HEK293 (cell line): Measurements from ENCODE around the gene MEX3A.

Source experiments
- CTCF ChIA-PET: fragments of 350-600 bp; formaldehyde crosslinking; extraction: SDS; loops from one replicate; lab custom pipeline; 2021; ENCODE audit warnings: antibody characterized with exemption; lab: Yijun Ruan, JAX
- POLR2A ChIA-PET: fragments of 300-600 bp; formaldehyde crosslinking; extraction: SDS; loops from one replicate; lab custom pipeline; 2020; ENCODE audit warnings: antibody characterized with exemption, inconsistent platforms; lab: Yijun Ruan, JAX
- H3K27ac ChIP-seq: fragments of 200-500 bp; sonication (Bioruptor generic); 2 replicates; pipeline ENCODE4 v1.5.1; 2014; ENCODE audit warnings: low read depth, low read length, control low read depth, inconsistent platforms; ENCODE audit errors: extremely low read depth
- H3K36me3 ChIP-seq, 2 experiments: fragments of 200-500 bp in 1 of 2; sonication (Bioruptor generic) in 1 of 2; 1 replicate in 1 of 2; 2 replicates in 1 of 2; pipeline ENCODE4 v1.5.1; 2014 to 2017; ENCODE audit warnings: inconsistent platforms in 2 of 2, low read length in 2 of 2; ENCODE audit not compliant: control insufficient read depth in 2 of 2, insufficient read depth in 1 of 2
- H3K4me1 ChIP-seq: fragments of 200-500 bp; sonication (Bioruptor generic); 2 replicates; pipeline ENCODE4 v1.5.1; 2014; ENCODE audit warnings: mild to moderate bottlenecking, low read length, inconsistent platforms; ENCODE audit not compliant: control insufficient read depth, insufficient read depth
- H3K4me3 ChIP-seq: 2 replicates; pipeline ENCODE4 v1.5.1; 2011; ENCODE audit warnings: low read depth, mild to moderate bottlenecking, control low read depth, low read length, moderate library complexity
- H3K9me3 ChIP-seq: fragments of 200-500 bp; sonication (Bioruptor generic); 2 replicates; pipeline ENCODE4 v1.5.1; 2014; ENCODE audit warnings: low read depth, low read length, inconsistent platforms; ENCODE audit not compliant: control insufficient read depth, insufficient read depth
- GLI4 ChIP-seq: fragments of 450-650 bp; formaldehyde crosslinking; IDR thresholded peaks from 2 replicates; pipeline ENCODE4 v1.5.1; 2016; ENCODE audit warnings: missing biosample characterization, missing genetic modification characterization
- HOXC10 ChIP-seq: sonication (generic); formaldehyde crosslinking; IDR thresholded peaks from 2 replicates; pipeline ENCODE4 v1.8.1; 2023; ENCODE audit warnings: mild to moderate bottlenecking, missing genetic modification reagents
- KLF17 ChIP-seq: fragments of 450-650 bp; formaldehyde crosslinking; IDR thresholded peaks from 2 replicates; pipeline ENCODE4 v1.5.1; 2016; ENCODE audit warnings: missing biosample characterization, missing genetic modification characterization
- OSR2 ChIP-seq: fragments of 450-650 bp; formaldehyde crosslinking; IDR thresholded peaks from 2 replicates; pipeline ENCODE4 v1.5.1; 2016; ENCODE audit warnings: missing biosample characterization, missing genetic modification characterization
- PATZ1 ChIP-seq: fragments of 450-650 bp; formaldehyde crosslinking; IDR thresholded peaks from 2 replicates; pipeline ENCODE4 v1.5.1; 2016; ENCODE audit warnings: missing biosample characterization, missing genetic modification characterization
- YY1 ChIP-seq: fragments of 450-650 bp; formaldehyde crosslinking; IDR thresholded peaks from 2 replicates; pipeline ENCODE4 v1.5.1; 2018; ENCODE audit warnings: missing biosample characterization, missing genetic modification characterization
- YY2 ChIP-seq: fragments of 450-650 bp; formaldehyde crosslinking; IDR thresholded peaks from 2 replicates; pipeline ENCODE4 v1.5.1; 2016; ENCODE audit warnings: missing biosample characterization, missing genetic modification characterization
- ZBTB17 ChIP-seq: fragments of 450-650 bp; formaldehyde crosslinking; IDR thresholded peaks from 2 replicates; pipeline ENCODE4 v1.5.1; 2016; ENCODE audit warnings: missing biosample characterization, missing genetic modification characterization
- ZBTB49 ChIP-seq: fragments of 450-650 bp; formaldehyde crosslinking; IDR thresholded peaks from 2 replicates; pipeline ENCODE4 v1.5.1; 2016; ENCODE audit warnings: missing biosample characterization, missing genetic modification characterization, low read depth
- ZBTB8A ChIP-seq: fragments of 450-650 bp; formaldehyde crosslinking; IDR thresholded peaks from 2 replicates; pipeline ENCODE4 v1.5.1; 2016; ENCODE audit warnings: missing biosample characterization, missing genetic modification characterization
- ZNF112 ChIP-seq: fragments of 450-650 bp; formaldehyde crosslinking; IDR thresholded peaks from 2 replicates; pipeline ENCODE4 v1.5.0; 2017; ENCODE audit warnings: missing biosample characterization, missing genetic modification characterization
- ZNF157 ChIP-seq: fragments of 450-650 bp; formaldehyde crosslinking; IDR thresholded peaks from 2 replicates; pipeline ENCODE4 v1.5.1; 2016; ENCODE audit warnings: missing biosample characterization, missing genetic modification characterization
- ZNF19 ChIP-seq: fragments of 450-650 bp; formaldehyde crosslinking; IDR thresholded peaks from 2 replicates; pipeline ENCODE4; 2016; ENCODE audit warnings: missing biosample characterization, missing genetic modification characterization, low read depth
- ZNF266 ChIP-seq: fragments of 450-650 bp; formaldehyde crosslinking; IDR thresholded peaks from 2 replicates; pipeline ENCODE4 v1.5.1; 2016; ENCODE audit warnings: missing biosample characterization, missing genetic modification characterization, low read depth
- ZNF274 ChIP-seq, 2 experiments: fragments of 200-500 bp in 1 of 2; fragments of 450-650 bp in 1 of 2; sonication (Bioruptor generic) in 1 of 2; formaldehyde crosslinking in 1 of 2; IDR thresholded peaks; 2 replicates each; pipeline versions ENCODE4 v1.5.1 to v1.6.1; 2014 to 2016; ENCODE audit warnings: borderline replicate concordance in 1 of 2, inconsistent platforms in 1 of 2, low read length in 1 of 2, missing biosample characterization in 1 of 2, missing genetic modification characterization in 1 of 2
- ZNF350 ChIP-seq: fragments of 450-650 bp; formaldehyde crosslinking; IDR thresholded peaks from 2 replicates; pipeline ENCODE4 v1.5.0; 2017; ENCODE audit warnings: missing biosample characterization, mild to moderate bottlenecking, missing genetic modification characterization
- ZNF394 ChIP-seq: fragments of 450-650 bp; formaldehyde crosslinking; IDR thresholded peaks from 2 replicates; pipeline ENCODE4 v1.5.1; 2016; ENCODE audit warnings: missing biosample characterization, missing genetic modification characterization, mild to moderate bottlenecking, moderate library complexity, borderline replicate concordance
- ZNF426 ChIP-seq: fragments of 450-650 bp; formaldehyde crosslinking; IDR thresholded peaks from 2 replicates; pipeline ENCODE4 v1.5.1; 2017; ENCODE audit warnings: missing biosample characterization, missing genetic modification characterization, mild to moderate bottlenecking, inconsistent platforms, moderate library complexity
- ZNF48 ChIP-seq: fragments of 450-650 bp; formaldehyde crosslinking; IDR thresholded peaks from 2 replicates; pipeline ENCODE4 v1.5.1; 2016; ENCODE audit warnings: missing biosample characterization, missing genetic modification characterization
- ZNF530 ChIP-seq: fragments of 450-650 bp; formaldehyde crosslinking; IDR thresholded peaks from 2 replicates; pipeline ENCODE4 v1.5.1; 2016; ENCODE audit warnings: low read depth, missing biosample characterization, missing genetic modification characterization
- ZNF548 ChIP-seq: fragments of 450-650 bp; formaldehyde crosslinking; IDR thresholded peaks from 2 replicates; pipeline ENCODE4 v1.5.1; 2016; ENCODE audit warnings: missing biosample characterization, missing genetic modification characterization
- ZNF555 ChIP-seq: fragments of 450-650 bp; formaldehyde crosslinking; conservative IDR thresholded peaks from 2 replicates; pipeline ENCODE4 v1.5.1; 2017; ENCODE audit warnings: missing biosample characterization, mild to moderate bottlenecking, missing genetic modification characterization, inconsistent platforms
- ZNF701 ChIP-seq: fragments of 450-650 bp; formaldehyde crosslinking; IDR thresholded peaks from 2 replicates; pipeline ENCODE4 v1.5.1; 2016; ENCODE audit warnings: missing biosample characterization, missing genetic modification characterization
- ZNF830 ChIP-seq: fragments of 450-650 bp; IDR thresholded peaks from 2 replicates; pipeline ENCODE4 v1.5.0; 2018; ENCODE audit warnings: missing biosample characterization, missing genetic modification characterization, low read depth, mild to moderate bottlenecking, moderate library complexity
- ZSCAN18 ChIP-seq: fragments of 450-650 bp; formaldehyde crosslinking; IDR thresholded peaks from 2 replicates; pipeline ENCODE4 v1.5.1; 2016; ENCODE audit warnings: missing biosample characterization, missing genetic modification characterization

The MEX3A gene

GRCh38 chr1:156097499-156098178 lies 15.4 kb upstream of the MEX3A start:
- ChIA-PET CTCF (interaction anchor here (0.5 to 22.5 kb wide), 17 partner anchors 8 to 232 kb away, joined by 3 to 1029 read pairs (median 4); partner anchors contain the start of genes LMNA and PAQR6), POLR2A (interaction anchor here (1.7 to 10.1 kb wide), 4 partner anchors 17 to 115 kb away, joined by 6 to 63 read pairs (median 12); partner anchors contain the start of genes LMNA and PMF1)
- TF ChIP-seq ZBTB49 (tag by site-specific recombination) (no peak), ZNF548 (no peak), ZNF274 (IDR thresholded peaks at IDR 0.05; ENCODE audit: low read length) (no peak), ZNF274 (tag by site-specific recombination; IDR thresholded peaks at IDR 0.05; ENCODE audit: borderline replicate concordance) (no peak), ZNF426 (tag by site-specific recombination) (no peak), ZNF701 (tag by site-specific recombination) (no peak), HOXC10 (no peak), ZNF48 (tag by site-specific recombination) (no peak), YY1 (tag by site-specific recombination) (no peak), ZNF350 (no peak), YY2 (tag by site-specific recombination) (no peak), ZNF555 (tag by site-specific recombination) (no peak), ZNF394 (no peak), ZBTB17 (tag by site-specific recombination) (no peak), ZNF266 (tag by site-specific recombination) (no peak), ZNF157 (tag by site-specific recombination) (no peak), ZSCAN18 (tag by site-specific recombination) (no peak), ZBTB8A (tag by site-specific recombination) (no peak), GLI4 (tag by site-specific recombination) (no peak), ZNF830 (tag by site-specific recombination) (no peak), ZNF19 (tag by site-specific recombination) (no peak)
- Histone ChIP-seq H3K9me3 (no peaks in the 10 kb centered on the region), H3K36me3 (peaks cover 0 to 4% of the 10 kb centered on the region in 2 experiments; a peak in 2 of 3 replicates), H3K4me3 (no peak overlapping the region), H3K4me1 (no peaks in the 10 kb centered on the region), H3K27ac (no peak overlapping the region)

GRCh38 chr1:156096640-156097391 lies 14.6 kb upstream of the MEX3A start:
- Histone ChIP-seq H3K9me3 (no peaks in the 10 kb centered on the region), H3K4me1 (no peaks in the 10 kb centered on the region), H3K36me3 (peaks cover 0 to 4% of the 10 kb centered on the region in 2 experiments; a peak in 2 of 3 replicates), H3K27ac (no peak overlapping the region), H3K4me3 (no peak overlapping the region)
- CTCF ChIA-PET, result interaction anchor here (0.5 to 22.5 kb wide), 31 partner anchors 9 to 742 kb away, joined by 3 to 1029 read pairs (median 4); partner anchors contain the start of genes LMNA and PAQR6
- POLR2A ChIA-PET, result interaction anchor here (1.7 to 2.6 kb wide), 3 partner anchors 18 to 116 kb away, joined by 6 to 16 read pairs (median 9); partner anchors contain the start of genes LMNA and PMF1
- TF ChIP-seq ZNF112 (tag by site-specific recombination) (no peak), ZNF530 (tag by site-specific recombination) (no peak), KLF17 (tag by site-specific recombination) (peak; percentile 69; the same call in 1 of the 2 replicates), OSR2 (tag by site-specific recombination) (no peak), PATZ1 (peak; percentile 48; the same call in 1 of the 2 replicates)
